Thymus (tissue), 11 donors: ENCODE data around the gene AP4M1. TPM values are rescaled to one million over a fixed set of nuclear protein-coding genes. Genes with fewer than 3 reads are reported as not detected.
"Not testable (repeated sequence)": the region's sequence is repeated elsewhere in the genome, so short reads cannot be mapped to it uniquely, and the experiment has no call there.

ENCODE experiments used
- DNase-seq, 9 donors: peaks; one replicate each; pipeline ENCODE4 v3.0.0-alpha.2; 2013; ENCODE audit warnings: low spot score in 9 of 9, low read depth in 6 of 9, missing footprints in 1 of 9
- H3K27ac ChIP-seq, 2 donors: one replicate each; pipeline ENCODE4 v1.5.1; 2013; ENCODE audit warnings: control low read depth in 1 of 2, low read depth in 1 of 2, low read length in 1 of 2, mild to moderate bottlenecking in 1 of 2, moderate library complexity in 1 of 2
- H3K27me3 ChIP-seq, 2 donors: one replicate each; pipeline ENCODE4 v1.5.1; 2013; ENCODE audit warnings: low read length in 1 of 2; ENCODE audit not compliant: control insufficient read depth in 2 of 2, insufficient read depth in 1 of 2
- H3K36me3 ChIP-seq, 2 donors: one replicate each; pipeline ENCODE4 v1.5.1; 2013; ENCODE audit warnings: low read length in 1 of 2, mild to moderate bottlenecking in 1 of 2, moderate library complexity in 1 of 2; ENCODE audit not compliant: control insufficient read depth in 2 of 2, insufficient read depth in 2 of 2
- H3K4me1 ChIP-seq, 2 donors: one replicate each; pipeline ENCODE4 v1.5.1; 2013; ENCODE audit warnings: low read length in 2 of 2; ENCODE audit not compliant: control insufficient read depth in 2 of 2, insufficient read depth in 2 of 2
- H3K4me3 ChIP-seq, 2 donors: one replicate each; pipeline ENCODE4 v1.5.1; 2013; ENCODE audit warnings: low read length in 2 of 2, control low read depth in 1 of 2, mild to moderate bottlenecking in 1 of 2
- H3K9me3 ChIP-seq, 2 donors: one replicate each; pipeline ENCODE4 v1.5.1; 2013; ENCODE audit warnings: low read length in 1 of 2, mild to moderate bottlenecking in 1 of 2; ENCODE audit not compliant: control insufficient read depth in 2 of 2, insufficient read depth in 1 of 2
- WGBS: extraction: QIAGEN DNeasy Blood & Tissue Kit; methylation state at CpG from one replicate; pipeline ENCODE4 v1.1.7; 2013; 5-methylcytosine and 5-hydroxymethylcytosine counted together
- polyA plus RNA-seq: library from polyadenylated mRNA; stranded (reverse); fragments of 200-250 nt; gene quantifications from one replicate; pipeline ENCODE4 v1.2.3, GENCODE V29; 2013
- total RNA-seq: library from RNA; stranded (reverse); fragments of 120-200 nt; gene quantifications from one replicate; pipeline ENCODE4 v1.2.4, GENCODE V29; 2013
- donor health status: healthy.

AP4M1 gene
- total and polyA plus RNA-seq, 2 donors = 12.7 to 14.2 TPM

- Histone ChIP-seq H3K36me3 (no peaks in the 10 kb centered on the region), H3K27me3 (no peaks in the 10 kb centered on the region), H3K4me1 (peaks cover 8 to 40% of the 10 kb centered on the region in 2 donors), H3K9me3 (no peaks in the 10 kb centered on the region), H3K27ac (peak overlapping the region in 1 of 2 donors; percentile 18), H3K4me3 (no peak overlapping the region)
- 16% methylated on average over 24 of the region's 24 CpGs for WGBS
- peak in 8 of 9 donors; percentile 58 to 88 (median 80) for DNase-seq
These were observed 29.4 kb downstream of the AP4M1 start for GRCh38 chr7:100130608-100131453.

DNA sequence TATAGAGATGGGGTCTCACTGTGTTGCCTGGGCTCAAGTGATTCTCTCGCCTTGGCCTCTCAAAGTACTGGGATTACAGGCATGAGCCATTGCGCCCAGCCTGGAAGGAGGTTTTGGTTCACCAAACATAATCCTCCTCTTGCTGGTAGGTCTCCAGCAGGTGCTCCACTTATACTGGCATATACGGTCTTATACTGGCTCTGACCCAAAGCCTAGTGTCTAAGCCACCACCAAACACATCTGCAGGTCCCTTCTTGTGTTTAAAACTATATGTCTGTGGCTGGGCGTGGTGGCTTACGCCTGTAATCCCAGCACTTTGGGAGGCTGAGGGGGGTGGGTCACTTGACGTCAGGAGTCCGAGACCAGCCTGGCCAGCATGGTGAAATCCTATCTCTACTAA lies 30.7 kb downstream of the AP4M1 start:
- Histone ChIP-seq H3K36me3 (no peaks in the 10 kb centered on the region), H3K27ac (no peak overlapping the region), H3K27me3 (no peaks in the 10 kb centered on the region), H3K4me3 (no peak overlapping the region), H3K4me1 (peaks cover 8 to 35% of the 10 kb centered on the region in 2 donors), H3K9me3 (no peaks in the 10 kb centered on the region)
- no peak for DNase-seq
- whole genome bisulfite sequencing = 79% methylated on average over 7 of the region's 7 CpGs

DNA sequence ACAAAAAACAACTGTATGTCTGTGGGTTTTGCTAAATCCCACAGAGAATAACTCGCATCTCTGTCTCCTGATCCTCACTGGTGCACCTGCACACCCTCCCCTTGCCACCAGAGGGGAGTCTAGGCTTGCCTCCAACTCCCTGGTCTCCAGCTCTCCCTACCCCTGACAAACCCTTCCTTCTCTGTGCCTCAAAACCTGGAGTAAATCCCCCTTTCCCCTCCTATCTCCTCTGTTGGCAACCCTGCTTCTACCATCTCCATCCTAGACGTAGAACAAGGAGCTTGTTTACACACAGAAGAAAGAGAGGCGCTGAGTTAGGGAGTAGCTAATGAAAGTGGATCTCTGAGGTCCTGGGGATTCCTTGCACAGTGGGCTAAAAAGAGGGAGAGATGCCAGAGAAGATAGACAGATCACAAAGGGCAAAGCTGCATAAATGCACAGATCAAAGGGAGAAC lies 31.3 kb downstream of the AP4M1 start:
- WGBS = 44% methylated on average over 3 of the region's 3 CpGs
- H3K4me1 ChIP-seq = peaks cover 8 to 36% of the 10 kb centered on the region in 2 donors
- DNase-seq = peak in 6 of 9 donors; percentile 65 to 88 (median 70)
- no peak overlapping the region for H3K4me3 ChIP-seq
- no peaks in the 10 kb centered on the region for H3K36me3 ChIP-seq
- H3K27ac ChIP-seq = no peak overlapping the region
- no peaks in the 10 kb centered on the region for H3K27me3 ChIP-seq
- no peaks in the 10 kb centered on the region for H3K9me3 ChIP-seq

DNA sequence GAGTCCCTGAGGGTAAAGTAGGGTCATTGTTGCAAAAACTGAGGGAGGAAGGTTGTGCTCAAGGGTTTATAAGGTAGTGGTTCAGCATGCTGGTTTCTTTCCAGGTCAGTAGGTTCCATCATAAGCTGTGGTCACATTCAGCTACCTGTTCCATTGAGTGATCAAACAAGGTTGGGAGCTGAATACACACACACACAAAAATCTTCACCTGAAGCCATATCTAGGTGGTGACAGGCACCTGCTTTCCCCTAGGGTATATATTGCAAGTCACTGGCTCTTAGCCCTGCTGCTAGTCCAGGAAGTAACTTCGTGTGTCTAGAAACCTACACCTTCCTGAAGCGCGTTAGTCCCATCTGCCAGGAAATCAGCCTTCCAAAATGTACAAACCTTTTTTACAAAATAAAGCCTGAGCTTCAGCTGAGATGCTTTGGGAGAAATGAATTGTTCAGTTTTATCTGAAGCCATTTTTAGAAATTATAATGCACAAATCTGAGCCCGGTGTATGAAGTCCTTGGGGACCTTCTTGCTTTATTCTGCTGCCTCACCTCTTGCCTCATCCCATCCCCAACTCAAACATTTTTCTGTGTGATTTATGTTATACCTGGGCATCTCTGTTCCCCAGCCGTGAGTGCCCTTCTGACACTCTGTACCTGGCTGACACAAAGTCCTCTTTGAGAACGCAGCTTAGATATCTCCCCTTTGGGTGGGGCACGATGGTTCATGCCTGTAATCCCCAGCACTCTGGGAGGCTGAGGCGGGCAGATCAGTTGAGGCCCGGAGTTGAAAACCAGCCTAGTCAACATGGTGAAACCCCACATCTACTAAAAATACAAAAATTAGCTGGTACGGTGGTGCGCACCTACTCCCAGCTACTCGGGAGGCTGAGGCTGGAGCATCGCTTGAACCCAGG lies 36.7 kb downstream of the AP4M1 start:
- H3K4me1 ChIP-seq = peaks cover 4 to 16% of the 10 kb centered on the region in 2 donors
- no peaks in the 10 kb centered on the region for H3K27me3 ChIP-seq
- peak overlapping the region; percentile 46 to 72 for H3K27ac ChIP-seq
- no peaks in the 10 kb centered on the region for H3K36me3 ChIP-seq
- 75% methylated on average over 13 of the region's 13 CpGs for WGBS
- H3K4me3 ChIP-seq = no peak overlapping the region
- no peaks in the 10 kb centered on the region for H3K9me3 ChIP-seq
- peak in 2 of 9 donors; percentile 33 to 64 for DNase-seq

GRCh38 chr7:100141555-100141949 lies 40.1 kb downstream of the AP4M1 start:
- no peaks in the 10 kb centered on the region for H3K9me3 ChIP-seq
- no peak overlapping the region for H3K4me3 ChIP-seq
- no peak for DNase-seq
- H3K36me3 ChIP-seq = no peaks in the 10 kb centered on the region
- no peaks in the 10 kb centered on the region for H3K27me3 ChIP-seq
- peaks cover 4 to 15% of the 10 kb centered on the region in 2 donors for H3K4me1 ChIP-seq
- WGBS = 65% methylated on average over 3 of the region's 3 CpGs
- no peak overlapping the region for H3K27ac ChIP-seq

- H3K27ac ChIP-seq = no peak overlapping the region
These were observed 41.0 kb downstream of the AP4M1 start for GRCh38 chr7:100142461-100142860.

DNA sequence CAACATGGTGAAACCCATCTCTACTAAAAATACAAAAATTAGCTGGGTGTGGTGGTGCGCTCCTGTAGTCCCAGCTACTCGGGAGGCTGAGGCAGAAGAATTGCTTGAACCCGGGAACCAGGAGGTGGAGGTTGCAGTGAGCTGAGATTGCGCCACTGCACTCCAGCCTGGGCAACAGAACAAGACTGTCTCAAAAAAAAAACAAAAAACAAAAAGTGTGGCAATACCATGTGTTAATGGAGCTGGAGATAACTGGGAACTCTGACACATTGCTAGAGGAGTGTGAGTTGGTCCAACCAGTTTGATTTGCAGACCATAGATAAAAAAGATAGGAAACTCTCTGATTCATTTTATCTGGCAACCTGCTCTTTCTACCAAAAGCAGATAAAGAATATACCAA lies 44.9 kb downstream of the AP4M1 start:
- not testable (repeated sequence) for DNase-seq, H3K27me3 ChIP-seq, H3K27ac ChIP-seq, H3K36me3 ChIP-seq, H3K9me3 ChIP-seq, H3K4me3 ChIP-seq
- H3K4me1 ChIP-seq = peaks cover 9 to 19% of the 10 kb centered on the region in 2 donors
- 98% methylated on average over 4 of the region's 4 CpGs for WGBS

More at GRCh38 chr7:100142461-100142860, 41.0 kb downstream of the AP4M1 start:
- Histone ChIP-seq H3K9me3 (no peaks in the 10 kb centered on the region), H3K4me1 (peaks cover 4 to 15% of the 10 kb centered on the region in 2 donors), H3K27me3 (no peaks in the 10 kb centered on the region), H3K4me3 (no peak overlapping the region), H3K36me3 (no peaks in the 10 kb centered on the region)
- 98% methylated on average over 3 of the region's 3 CpGs for WGBS
- DNase-seq = no peak

- Histone ChIP-seq H3K9me3 (no peaks in the 10 kb centered on the region), H3K4me1 (peaks cover 9 to 20% of the 10 kb centered on the region in 2 donors), H3K4me3 (no peak overlapping the region), H3K27ac (no peak overlapping the region), H3K27me3 (no peaks in the 10 kb centered on the region), H3K36me3 (peaks cover 0 to 6% of the 10 kb centered on the region in 2 donors)
- no peak for DNase-seq
- WGBS = over 99% methylated on average over 2 of the region's 2 CpGs
These were observed 45.8 kb downstream of the AP4M1 start for GRCh38 chr7:100147278-100147677.

- Histone ChIP-seq H3K4me1 (peaks cover 9 to 20% of the 10 kb centered on the region in 2 donors), H3K36me3 (peaks cover 2 to 15% of the 10 kb centered on the region in 2 donors), H3K9me3 (no peaks in the 10 kb centered on the region), H3K27me3 (no peaks in the 10 kb centered on the region), H3K27ac (peak overlapping the region; percentile 93 to 94), H3K4me3 (peak overlapping the region; percentile 60 to 78)
- DNase-seq = no peak
- 20% methylated on average over 14 of the region's 14 CpGs for WGBS
These were observed 46.7 kb downstream of the AP4M1 start for GRCh38 chr7:100148225-100148558.
